ENCODE data around the gene TM9SF1. TPM values are rescaled to one million over a fixed set of nuclear protein-coding genes. Genes with fewer than 3 reads are reported as not detected.

TM9SF1 gene, protein sequence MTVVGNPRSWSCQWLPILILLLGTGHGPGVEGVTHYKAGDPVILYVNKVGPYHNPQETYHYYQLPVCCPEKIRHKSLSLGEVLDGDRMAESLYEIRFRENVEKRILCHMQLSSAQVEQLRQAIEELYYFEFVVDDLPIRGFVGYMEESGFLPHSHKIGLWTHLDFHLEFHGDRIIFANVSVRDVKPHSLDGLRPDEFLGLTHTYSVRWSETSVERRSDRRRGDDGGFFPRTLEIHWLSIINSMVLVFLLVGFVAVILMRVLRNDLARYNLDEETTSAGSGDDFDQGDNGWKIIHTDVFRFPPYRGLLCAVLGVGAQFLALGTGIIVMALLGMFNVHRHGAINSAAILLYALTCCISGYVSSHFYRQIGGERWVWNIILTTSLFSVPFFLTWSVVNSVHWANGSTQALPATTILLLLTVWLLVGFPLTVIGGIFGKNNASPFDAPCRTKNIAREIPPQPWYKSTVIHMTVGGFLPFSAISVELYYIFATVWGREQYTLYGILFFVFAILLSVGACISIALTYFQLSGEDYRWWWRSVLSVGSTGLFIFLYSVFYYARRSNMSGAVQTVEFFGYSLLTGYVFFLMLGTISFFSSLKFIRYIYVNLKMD
- 10 to 100 TPM; 57.6 to 60.9 TPM for total RNA-seq

DNA sequence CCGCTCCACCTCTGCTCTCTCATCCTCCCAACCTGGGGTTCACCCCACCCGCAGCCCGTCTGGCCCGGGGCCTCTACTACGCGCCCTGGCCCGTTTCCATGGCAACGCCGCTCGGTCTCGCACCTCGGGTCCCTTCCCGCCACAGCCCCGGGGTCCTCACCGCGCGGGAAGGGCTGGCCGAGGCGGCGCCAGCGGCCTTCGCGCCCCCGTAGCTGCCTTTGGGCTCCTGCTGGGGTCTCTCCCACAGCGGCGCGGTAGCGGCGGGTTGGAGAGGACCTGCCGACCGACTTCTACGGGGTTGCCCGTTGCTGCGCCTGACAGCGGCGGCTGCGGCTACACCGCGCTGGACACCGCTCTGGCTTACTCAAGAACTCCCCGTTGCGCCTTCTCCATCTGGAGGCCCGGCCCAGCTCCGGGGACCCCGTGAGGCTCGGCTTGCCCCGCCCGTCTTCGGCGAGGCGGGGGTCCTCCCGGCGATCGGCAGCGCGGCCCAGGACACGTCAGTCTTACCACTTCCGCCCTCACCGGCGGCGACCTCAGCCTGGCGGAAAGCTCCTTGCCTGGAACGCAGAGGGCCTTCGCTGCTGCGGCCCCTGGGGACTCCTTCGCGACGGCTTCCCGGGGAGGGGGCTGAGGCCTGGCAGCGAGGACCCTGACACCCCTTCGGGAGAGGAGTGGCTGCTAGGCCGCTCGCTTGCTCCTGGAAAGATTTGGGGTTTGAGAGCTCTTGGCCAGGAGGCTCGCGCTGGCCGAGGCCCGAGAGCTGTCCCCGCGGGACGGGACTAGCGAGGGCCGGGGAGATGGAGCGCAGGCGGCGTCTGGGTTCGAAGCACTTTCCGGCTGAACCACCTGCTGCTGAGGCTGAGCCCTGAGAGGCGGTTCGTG is at the start of gene TM9SF1:
TSS of gene TM9SF1 (minus strand) at position 256 of the 885 bp plus-strand sequence. CDS start 422 bp downstream, outside the sequence.

DNA sequence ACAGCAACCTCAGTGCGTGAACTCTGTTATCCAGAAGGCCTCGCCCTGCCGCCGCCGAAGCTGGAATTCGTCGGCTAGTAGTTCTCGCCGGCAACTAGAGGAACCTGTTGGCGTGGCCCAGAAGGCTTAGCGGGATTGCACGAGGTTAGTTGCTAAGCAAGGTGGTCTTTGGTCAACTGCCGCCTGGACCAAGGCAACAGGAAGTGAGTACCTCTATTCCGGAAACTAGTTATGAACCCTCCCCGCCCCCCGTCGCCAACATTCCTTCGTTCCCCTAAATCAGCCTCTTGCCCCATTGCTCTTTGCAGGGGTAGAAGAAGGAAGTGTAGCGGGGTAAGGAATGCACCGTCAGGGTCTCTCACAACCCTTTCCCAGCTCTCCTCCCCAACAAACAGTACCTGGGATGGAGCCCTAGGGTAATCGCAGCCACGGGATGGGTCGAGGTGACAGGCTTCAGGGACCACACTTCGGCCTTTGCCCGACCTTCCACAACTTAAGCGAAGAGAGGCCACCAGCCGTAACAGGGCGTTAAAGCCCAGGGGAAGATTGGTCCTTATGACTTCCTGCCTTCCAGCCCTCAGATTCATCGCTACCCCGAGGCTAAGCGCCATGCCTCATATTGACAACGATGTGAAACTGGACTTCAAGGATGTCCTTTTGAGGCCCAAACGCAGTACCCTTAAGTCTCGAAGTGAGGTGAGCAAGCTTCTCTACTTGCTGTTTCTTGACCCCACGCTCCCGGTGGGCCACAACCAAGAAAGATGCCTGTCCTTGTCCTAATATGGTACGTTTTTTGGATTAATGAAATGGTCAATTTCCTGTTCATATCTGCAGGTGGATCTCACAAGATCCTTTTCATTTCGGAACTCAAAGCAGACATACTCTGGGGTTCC is 37.6 kb upstream of the TM9SF1 start, which contains the start of gene GMPR2:
TSS of gene GMPR2 (plus strand) at position 285 of the 893 bp plus-strand sequence. CDS start at position 610, 325 bp downstream.

DNA sequence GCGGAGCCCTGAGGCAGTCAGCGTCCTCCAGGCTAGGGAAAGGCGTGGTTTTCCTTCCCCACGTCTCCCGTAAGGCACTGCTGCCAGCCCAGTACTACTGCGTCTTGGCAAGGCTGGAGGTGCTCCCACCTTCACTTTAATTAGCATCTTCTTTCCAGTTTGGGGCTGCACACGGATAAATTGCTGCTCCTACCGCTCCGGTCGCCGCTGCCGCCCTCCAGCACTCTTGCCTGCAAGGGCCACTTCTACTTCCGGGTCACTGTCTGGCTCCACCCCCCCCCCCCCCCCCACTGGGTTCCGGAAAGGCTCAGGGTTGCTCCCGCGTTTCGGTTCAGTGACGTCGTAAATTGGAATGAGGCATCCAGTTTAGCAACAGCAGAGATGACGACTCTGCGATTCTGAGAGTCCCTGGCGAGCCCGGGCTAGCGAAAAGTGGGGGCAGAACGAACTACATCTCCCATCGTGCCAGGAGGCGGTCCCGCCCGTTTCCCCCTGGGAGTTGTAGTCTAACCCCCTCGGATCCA is 36.9 kb upstream of the TM9SF1 start, which contains the start of gene NEDD8:
TSS of gene NEDD8 (minus strand) at position 247 of the 524 bp plus-strand sequence. CDS start at position 147, 100 bp downstream.

DNA sequence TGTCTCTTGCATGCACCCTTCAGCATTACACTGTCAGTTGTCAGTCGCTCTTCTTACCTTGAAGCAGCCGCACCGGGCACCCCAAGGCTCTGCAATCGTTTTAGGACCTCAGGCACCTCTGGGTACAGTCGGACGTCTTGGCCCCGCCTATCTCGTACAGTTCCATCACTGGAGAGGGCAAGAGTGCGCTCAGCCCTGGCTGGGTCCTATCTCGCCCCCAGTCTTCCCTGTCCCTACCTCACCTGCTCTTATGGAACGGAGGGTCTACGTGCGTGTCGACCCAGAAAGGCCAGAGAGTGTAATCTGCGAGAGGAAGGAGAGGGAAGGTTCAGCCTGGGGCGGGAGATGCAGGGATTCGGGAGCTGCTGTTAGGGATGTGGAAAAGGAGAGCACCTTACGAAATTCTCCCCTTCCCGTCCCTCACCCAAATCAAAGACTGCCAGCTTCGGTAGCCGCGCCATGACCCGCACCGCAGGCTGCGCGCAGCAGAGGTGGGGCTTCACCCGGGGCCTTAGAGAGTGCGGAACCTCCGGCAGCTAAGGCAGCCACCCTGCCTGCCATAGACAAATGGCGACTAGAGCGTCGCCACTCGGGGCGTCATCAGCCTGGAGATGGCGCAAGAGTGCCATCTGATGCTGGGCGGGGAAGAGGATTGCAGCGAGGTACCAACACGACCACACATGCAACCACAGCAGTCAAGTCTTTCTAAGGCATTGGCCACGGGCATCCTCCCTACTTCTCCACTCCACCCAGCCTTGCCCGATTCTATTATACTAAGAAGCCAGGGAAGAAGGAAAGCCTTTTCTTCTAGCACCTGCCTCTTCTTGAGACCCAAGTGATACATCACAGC is 20.5 kb upstream of the TM9SF1 start, which contains the start of gene MDP1:
TSS of gene MDP1 (minus strand) at position 572 of the 850 bp plus-strand sequence. CDS start at position 461, 111 bp downstream.

DNA sequence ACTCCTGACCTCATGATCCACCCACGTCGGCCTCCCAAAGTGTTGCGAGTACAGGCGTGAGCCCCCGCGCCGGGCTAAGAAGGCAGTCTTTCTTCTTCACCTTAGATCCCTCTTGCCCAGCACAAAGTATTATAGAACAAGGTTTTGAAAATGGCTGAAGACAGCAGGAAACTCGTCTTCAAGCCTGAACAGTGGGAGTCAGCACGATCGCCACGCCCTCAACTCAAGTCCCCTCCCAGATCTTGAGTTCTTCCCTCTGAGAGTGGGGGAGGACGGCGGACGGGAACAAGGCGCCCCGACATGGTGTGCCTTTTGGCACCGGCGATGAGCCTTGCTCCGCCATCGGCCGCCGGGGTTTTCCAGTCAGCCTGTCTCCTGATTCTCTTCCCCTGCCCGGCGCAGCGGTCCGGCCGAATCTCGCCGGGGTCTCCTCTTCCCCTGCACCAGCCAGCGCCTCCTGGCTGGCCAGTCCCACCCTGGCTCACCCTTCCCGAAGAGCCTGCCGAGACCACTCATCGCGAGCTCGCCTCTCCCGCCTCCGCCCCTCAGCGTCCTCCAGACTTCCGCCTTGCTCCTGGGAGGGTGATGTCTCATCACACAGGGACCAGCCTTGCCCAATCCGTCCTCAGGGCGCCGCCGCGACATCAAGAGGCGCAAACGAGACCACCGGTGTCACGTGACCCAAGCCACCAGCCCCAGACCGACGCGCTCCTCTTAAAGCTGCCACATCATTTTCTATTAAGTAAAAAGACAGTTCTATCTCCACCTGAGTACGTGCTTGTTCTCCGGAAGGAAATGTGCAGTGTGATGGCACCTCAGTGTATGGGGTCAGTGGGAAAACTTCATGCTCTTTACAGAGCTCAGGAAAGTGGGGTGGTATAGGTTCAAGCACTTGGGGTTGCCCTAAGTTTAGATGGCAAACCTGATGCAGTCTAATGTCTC is 18.0 kb upstream of the TM9SF1 start, which contains the start of gene CHMP4A:
TSS of gene CHMP4A (minus strand) at position 565 of the 942 bp plus-strand sequence. CDS start at position 516, 49 bp downstream.

DNA sequence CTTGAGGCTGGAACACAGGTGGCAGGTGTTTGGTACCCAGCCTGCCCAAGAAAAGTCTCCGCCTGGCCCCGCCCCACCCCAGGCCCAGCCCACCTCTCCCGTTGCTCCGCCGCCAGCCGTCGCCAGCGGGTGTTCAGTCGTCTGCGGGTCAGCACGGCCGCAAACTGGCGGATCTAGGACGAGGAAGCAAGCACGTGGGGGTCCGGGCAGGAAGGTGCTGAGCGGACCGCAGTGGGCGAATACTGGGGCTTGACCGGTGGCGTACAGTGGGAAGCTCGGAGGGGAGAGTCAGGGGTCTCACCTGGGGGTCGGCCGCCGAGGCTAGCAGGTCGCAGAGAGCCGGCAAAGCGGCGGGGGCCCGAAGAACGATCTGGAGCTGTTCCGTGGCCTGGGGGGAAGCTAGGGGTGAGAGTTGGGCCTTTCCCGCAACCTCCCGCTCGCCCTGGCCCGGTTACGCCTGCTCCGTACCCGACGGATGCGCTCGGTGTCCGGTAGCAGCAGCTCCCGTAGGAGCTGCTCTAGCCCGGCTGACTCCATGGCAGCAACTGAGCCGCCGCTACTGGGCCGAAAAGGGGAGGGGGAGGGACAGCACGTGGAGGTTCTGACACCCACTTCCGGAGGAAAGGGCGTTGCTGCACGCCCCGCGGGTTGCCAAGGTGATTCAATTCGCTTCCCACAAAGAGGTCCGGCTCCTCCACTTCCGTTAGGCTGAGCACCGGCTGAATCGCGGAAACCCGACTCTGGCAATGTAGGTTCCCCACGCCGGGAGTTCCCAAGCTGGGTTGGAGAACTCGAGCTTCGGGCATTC is 6.8 kb downstream of the TM9SF1 start, which contains the start of gene IPO4:
TSS of gene IPO4 (minus strand) at position 566 of the 808 bp plus-strand sequence. CDS start at position 537, 29 bp downstream.

DNA sequence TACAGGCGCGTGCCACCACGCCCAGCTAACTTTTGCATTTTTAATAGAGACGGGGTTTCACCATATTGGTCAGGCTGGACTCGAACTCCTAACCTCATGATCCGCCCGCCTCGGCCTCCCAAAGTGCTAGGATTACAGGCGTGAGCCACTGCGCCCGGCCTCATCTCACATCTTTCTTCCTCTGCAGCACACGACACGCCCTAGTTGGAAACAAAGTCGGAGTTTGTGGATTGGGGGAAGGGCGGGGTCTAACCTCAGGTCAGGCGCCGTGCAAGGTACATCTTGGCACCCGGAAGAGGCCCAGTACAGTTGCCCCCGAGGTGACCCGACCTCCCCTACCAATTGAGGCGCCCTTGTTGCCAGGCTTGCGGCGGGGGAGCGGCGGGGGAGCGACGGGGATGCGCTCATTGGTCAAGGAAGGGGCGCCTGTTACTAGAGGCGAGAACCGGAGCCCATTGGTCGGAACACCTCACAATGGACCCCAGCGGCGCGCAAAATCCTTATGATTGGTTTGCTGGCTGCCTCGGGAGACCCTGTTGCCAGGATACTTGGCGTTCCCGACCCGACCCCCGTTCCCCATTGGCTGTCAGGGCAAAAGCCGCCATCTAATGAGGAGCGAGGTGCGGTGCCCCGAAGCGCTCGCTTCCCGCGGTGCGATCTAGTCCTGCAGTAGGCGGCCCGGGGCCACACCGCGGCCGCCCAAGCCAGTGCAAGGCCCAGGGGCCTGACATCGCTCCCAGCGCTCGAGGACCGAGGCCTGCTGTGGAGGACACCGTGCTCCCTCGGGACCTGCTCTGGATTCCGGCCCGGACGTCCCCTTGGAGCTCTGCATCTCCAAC is 23.6 kb downstream of the TM9SF1 start, which contains the start of gene REC8:
TSS of gene REC8 (plus strand) at position 659 of the 839 bp plus-strand sequence. CDS start 473 bp downstream, outside the sequence.

DNA sequence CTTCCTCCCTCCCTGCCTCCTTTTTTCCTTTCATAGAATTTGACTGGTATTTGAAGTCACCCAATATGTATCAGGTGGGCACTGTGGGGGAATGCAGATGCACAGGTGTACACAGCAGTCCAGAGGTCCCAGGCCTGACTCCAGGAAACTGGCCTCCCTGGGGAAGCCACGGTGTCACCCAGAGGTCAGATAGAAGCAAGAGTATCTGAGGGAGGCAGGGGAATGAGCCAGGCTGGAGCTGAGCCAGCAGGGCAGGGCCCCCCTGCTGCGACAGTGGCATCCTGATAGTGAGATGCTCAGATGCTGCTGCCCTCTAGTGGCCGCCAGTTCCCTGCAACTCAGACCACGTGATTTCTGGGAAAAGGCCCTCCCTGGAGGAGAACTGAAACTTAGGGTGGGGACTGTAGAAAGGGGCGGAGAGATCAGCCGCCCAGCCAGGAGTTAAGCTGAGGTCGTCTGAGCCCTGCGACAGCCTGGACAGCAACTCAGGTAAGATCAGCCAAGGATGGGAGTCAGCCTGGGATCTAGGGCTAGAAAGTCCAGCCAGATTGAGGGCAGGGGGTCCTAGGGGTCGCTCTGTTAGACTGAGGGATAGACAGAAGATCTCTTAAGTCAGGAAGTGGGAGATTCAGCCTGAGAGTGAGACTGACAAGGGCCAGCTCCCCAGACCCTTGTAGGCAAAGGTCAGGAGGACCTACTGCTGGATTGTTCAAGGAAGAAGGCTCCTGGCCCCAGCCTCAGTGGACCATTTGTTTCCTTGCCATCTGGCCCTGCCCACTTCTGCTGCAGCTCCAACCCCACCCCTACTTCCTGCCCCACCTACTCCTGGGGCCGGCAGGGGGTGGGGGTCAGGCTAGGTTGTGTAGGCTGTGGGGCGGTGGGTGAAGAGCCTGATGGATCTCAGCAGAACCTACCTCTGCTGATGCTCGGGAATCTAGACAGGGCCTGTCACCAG is 34.1 kb downstream of the TM9SF1 start, which contains the start of gene IRF9:
TSS of gene IRF9 (plus strand) at position 416 of the 955 bp plus-strand sequence. CDS start 880 bp downstream, outside the sequence.

DNA sequence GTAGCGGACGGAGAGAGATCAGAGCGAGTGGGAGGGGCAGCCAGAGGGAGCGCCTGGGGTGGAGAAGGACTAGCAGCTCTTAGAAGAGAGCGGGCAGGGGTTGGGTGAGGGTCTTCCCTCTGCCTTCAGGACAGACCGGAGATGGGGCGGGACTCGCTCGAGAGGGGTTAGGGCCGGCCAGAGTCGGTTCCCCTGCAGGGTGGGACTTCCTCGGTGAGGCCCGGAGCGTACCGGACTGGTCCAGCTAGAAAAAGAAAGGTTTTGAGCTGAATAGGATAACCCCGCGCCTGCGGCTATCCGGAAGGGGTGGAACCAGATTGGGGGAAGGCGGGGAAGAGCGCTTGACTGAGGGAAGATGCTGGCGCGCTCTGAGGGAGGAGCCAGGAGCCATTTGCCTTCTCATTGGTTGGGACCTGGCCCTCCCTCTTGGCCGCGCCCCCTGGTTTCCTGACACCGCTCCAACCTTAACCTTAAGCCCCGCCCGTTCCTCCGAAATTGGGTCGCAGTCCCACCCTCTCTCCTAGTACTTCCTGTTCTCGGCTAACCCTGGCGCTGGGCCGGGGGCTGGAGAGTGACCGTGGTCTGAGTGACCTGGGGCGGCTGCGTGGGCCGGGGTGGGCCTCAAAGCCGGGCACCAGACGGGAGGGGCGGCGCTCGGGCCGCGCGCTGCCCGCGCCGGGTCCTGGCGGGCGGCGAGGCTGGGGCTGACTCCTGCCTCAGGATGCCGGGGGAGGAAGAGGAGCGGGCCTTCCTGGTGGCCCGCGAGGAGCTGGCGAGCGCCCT is 48.1 kb downstream of the TM9SF1 start, which contains the start of gene RNF31:
TSS of gene RNF31 (plus strand) at position 521 of the 783 bp plus-strand sequence. CDS start at position 722, 201 bp downstream.

DNA sequence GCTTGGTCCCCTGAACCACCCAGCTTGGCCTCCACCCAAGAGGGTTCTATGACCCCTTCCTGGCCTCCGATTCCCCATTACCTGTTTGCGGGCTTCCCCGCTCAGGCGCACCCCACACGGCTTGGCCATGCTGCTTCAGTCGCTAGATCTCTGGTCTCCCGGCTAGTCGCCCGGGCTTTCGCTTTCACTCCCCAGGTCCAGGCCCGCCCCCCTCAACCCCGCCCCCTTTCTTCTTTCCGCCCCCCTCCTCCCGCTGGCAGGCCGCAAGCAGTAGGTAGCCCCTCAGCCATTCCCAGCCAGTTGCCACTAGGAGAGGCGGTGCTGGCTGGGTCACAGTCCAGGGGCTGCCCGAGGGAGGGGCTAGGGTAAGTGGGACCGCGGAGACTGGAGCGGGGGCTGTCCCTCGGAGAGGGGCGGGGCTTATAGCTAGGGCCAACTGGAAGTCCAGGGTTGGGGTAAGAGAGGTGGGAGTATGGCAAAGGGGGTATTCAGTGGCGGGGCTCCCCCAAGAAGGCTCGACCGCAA is 48.7 kb downstream of the TM9SF1 start, which contains the start of gene PSME2:
TSS of gene PSME2 (minus strand) at position 158 of the 525 bp plus-strand sequence. CDS start at position 129, 29 bp downstream.

DNA sequence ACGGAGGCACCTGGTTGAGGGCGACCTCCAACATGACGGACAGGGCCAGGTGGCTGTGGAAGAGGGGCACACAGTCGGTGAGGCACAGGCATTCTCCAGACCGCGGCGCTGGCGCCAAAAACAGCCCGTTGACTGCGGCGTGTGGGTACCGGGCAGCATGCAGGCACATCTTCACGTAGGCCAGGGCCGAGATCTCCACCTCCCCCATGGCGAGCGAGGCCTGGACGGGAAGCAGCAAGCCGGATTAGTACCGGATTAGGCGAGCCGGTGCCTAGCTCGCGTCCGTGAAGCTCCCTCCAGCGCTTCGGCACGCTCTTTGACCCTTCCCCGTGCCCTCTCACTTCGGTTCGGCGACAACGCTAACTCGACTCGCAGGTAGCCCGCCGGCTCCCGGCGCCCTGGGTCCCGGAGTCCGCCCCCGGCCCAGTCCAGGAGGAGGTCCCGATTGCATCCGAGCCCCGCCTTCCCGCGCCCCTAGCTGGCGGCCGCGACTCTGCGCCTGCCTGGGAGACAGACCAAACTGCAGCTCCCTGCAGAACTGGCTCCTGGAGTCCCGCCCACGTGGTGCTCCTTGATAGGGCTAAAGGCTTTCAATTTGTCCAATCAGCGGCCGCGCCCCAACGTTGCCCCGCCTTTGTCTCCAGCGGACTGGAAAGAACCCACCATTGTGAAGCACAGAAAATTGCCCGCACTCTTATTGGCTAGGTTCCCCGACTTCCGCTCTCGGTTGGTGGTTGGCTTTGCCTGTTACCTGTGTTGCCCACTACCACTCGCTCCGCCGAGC is 54.0 kb downstream of the TM9SF1 start, which contains the start of gene EMC9:
TSS of gene EMC9 (minus strand) at position 495 of the 784 bp plus-strand sequence. CDS start at position 208, 287 bp downstream.

